Smooth muscle cell of the umbilical artery (primary cell): ENCODE measurements around the gene LRP1. TPM values are rescaled to one million over a fixed set of nuclear protein-coding genes. Genes with fewer than 3 reads are reported as not detected.

ENCODE experiments used
- total RNA-seq: library from RNA; depleted of rRNA; stranded (reverse); fragments of >200 nt; gene quantifications from 2 replicates; pipeline ENCODE4 v1.2.3, GENCODE V29; 2014

Gene LRP1
- 617 and 769 TPM in 2 replicates for total RNA-seq

DNA sequence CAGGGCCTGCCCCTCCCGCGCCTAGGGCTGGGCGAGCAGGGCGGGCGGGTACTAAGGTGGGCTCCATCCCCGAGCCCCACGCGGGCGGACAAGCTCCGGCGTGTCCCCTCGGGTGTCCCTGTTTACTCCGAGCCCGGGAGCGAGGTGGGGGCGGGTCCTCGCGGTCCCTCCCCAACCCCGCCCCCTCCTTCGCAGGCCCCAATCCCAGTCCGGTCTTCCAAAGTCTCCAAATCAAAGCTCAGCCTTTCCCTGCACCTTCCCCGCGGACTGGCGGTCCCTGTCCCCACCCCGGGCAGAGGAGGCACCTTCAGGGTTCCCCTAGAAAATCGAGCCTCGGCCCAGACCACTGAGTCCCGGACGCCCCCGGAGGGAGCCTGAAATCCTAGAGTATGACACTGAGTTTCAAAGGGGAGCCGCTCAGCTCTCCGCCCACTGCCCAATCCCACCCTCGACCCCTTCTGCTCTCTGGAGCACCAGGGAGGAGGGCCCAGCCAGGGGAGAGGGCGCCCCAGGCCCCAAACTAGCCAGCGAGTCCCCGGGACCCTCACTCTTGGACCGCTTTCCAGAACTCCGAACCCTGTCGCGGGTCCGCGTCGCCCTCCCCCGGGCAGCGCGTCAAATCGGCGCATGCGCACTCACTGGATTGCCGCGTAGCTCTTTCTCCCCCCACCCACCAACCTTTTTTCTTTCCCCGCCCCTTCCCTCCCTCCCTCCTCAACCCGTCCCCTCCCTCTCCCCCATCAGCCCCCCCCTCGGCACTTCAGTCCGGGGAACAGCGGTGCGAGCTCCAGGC, at the start of gene LRP1:
LRP1 (plus strand) TSS at position 758 of the 793 bp plus-strand sequence. CDS start 482 bp downstream, outside the sequence.

GRCh38 chr12:57078519-57079404, 49.5 kb upstream of the LRP1 start, which contains the start of gene NEMP1:
Gene NEMP1 (minus strand): TSS chr12:57078791. CDS start chr12:57078745, 46 bp downstream.

GRCh38 chr12:57088354-57089270, 39.7 kb upstream of the LRP1 start, which contains the start of gene NAB2:
Gene NAB2 (plus strand): TSS chr12:57089114. CDS start chr12:57089272, 158 bp downstream.

GRCh38 chr12:57111031-57111734, 17.1 kb upstream of the LRP1 start, which contains the start of gene STAT6:
Gene STAT6 (minus strand): TSS chr12:57111362. CDS start chr12:57108278, 3,084 bp downstream.

DNA sequence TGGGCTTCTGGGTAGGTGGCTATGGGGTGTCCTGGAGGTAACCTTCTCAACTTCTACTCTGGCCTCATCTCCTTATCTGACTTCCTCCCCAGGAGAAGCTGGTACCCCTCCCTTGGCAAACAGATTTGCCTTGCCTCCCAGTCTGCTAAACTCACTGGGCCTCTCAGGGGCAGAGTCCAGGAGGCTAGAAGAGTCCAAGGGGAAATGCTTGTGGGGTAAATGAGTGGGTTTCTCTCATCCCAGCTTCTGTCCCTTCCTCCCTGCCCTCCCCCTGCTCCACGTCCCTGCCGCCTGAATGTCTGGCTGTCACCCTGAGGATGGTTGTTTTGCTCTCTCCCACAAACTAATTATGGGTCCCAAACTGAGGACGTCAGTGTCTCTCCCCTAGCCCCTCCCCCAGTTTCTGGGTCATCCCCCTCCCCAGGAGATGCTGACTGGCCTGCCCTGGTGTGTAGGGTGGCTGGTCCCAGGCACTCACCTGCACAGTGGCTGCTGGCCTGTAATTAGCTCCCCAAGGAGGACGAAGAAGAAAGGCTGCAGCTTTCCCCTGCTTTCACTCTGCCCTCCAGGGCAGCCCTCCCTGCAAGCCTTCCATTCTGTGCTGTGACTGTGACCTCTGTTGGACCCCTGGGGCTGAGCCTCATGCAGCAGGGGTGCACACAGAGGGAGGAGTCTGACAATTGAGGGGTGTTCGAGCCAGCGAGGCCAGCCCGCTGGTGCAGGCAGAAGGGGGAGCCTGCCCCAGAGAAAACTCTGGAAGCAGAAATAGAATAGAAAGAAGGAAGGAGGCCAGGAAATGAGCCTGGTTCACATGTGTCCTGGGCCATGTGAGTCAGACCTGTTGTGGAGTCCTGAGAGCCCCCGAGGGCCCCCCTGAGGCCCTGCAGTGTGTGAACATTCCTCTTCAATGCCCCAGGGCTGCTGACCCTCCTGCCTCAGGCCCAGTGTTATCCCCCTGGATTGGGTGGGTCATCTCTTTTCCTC, 19.0 kb downstream of the LRP1 start, which contains the start of gene LRP1-AS:
LRP1-AS (minus strand) TSS at position 659 of the 984 bp plus-strand sequence.

DNA sequence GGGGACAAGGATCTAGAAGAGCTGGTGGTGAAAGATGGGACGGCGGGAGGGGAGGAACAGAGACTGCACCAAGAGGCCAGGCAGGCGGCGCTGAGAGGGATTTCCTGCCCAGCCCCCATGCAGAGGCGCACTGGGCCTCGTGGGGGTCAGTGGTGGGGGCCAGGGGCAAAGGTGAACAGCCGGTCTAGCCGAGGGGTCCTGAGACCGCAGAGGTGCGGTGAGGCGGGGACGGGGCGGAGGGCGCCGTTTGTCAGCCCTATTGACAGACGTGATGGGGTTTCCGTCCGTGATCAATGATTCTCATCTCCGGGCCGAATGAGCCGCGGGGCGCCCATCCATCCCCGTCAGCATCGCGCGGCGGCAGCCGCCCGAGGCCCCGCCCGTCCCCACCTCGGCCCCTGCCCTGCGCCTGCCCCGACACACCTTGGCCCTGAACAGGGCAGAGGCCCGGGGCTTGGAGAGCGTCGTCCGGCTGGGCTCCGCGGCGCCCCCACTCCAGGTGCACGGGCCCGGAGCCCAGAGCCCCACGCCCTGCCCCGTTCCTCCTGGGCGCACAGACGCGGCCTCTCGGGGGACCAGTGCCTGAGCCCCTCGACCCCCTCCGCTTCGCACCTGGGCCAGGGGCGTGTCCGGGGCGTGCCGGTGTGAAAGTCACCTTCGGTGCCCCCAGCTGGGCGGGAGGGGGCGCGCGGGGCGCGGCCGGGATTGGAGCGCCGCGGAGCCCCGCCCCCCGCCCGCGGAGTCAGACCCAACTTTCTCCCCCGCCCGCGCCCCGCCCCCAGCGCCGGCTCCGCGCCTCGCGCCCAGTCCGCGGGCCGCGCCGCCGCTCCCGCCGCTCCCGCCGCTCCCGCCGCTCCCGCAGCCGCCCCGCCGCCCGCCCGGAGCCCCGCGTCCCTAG, 88.0 kb downstream of the LRP1 start, which contains the start of gene NXPH4:
NXPH4 (plus strand) TSS at position 781 of the 898 bp plus-strand sequence. CDS start 176 bp downstream, outside the sequence.

GRCh38 chr12:57229634-57230380, 101.5 kb downstream of the LRP1 start, which contains the start of gene SHMT2:
Gene SHMT2 (plus strand): TSS chr12:57229711. CDS start chr12:57229779, 68 bp downstream.

GRCh38 chr12:57250956-57251355, 122.7 kb downstream of the LRP1 start, which contains the start of gene STAC3:
Gene STAC3 (minus strand): TSS chr12:57251187. CDS start chr12:57249636, 1,551 bp downstream.

Other genes starting within 250 kb of the LRP1 start
- not detected in 2 replicates for gene SDR9C7, start 194.1 kb upstream of the LRP1 start, total RNA-seq
- gene RDH16, start 170.9 kb upstream of the LRP1 start, total RNA-seq, result 0.30 and 0.37 TPM in 2 replicates
- 5.0 and 6.8 TPM in 2 replicates for gene ZBTB39, start 121.9 kb upstream of the LRP1 start, total RNA-seq
- not detected in 2 replicates for gene TAC3, start 112.0 kb upstream of the LRP1 start, total RNA-seq
- not detected in 2 replicates for gene MYO1A, start 78.4 kb upstream of the LRP1 start, total RNA-seq
- 3.9 and 10.0 TPM in 2 replicates for gene NEMP1, start 49.7 kb upstream of the LRP1 start, total RNA-seq
- gene NAB2, start 39.4 kb upstream of the LRP1 start, total RNA-seq, result 23.5 and 60.4 TPM in 2 replicates
- 36.8 and 54.3 TPM in 2 replicates for gene STAT6, start 17.1 kb upstream of the LRP1 start, total RNA-seq
- gene LRP1-AS, start 19.1 kb downstream of the LRP1 start, total RNA-seq, result not detected in 2 replicates
- 12.5 and 13.9 TPM in 2 replicates for gene NXPH4, start 88.3 kb downstream of the LRP1 start, total RNA-seq
- 287 and 328 TPM in 2 replicates for gene SHMT2, start 101.2 kb downstream of the LRP1 start, total RNA-seq
- not detected in 2 replicates for gene STAC3, start 122.7 kb downstream of the LRP1 start, total RNA-seq